H1 (cell line): Measurements from ENCODE around the gene PDCD5. TPM values are rescaled to one million over a fixed set of nuclear protein-coding genes. Genes with fewer than 3 reads are reported as not detected.

Experiments
- ASH2L ChIP-seq: fragments of 200-600, 300-600 bp; sonication (generic); IDR thresholded peaks from one replicate; pipeline ENCODE4 v1.7.1; 2017; ENCODE audit warnings: low read length
- ATF2 ChIP-seq: IDR thresholded peaks from 2 replicates; pipeline ENCODE4 v1.6.1; 2012; ENCODE audit warnings: low read length, inconsistent platforms
- BCL11A ChIP-seq, 2 experiments: IDR thresholded peaks; one replicate each; pipeline ENCODE4 v1.6.1; 2011; ENCODE audit warnings: low read depth in 2 of 2, low read length in 2 of 2, mild to moderate bottlenecking in 2 of 2
- CHD7 ChIP-seq: fragments of 300-600 bp; sonication (generic); IDR thresholded peaks from 2 replicates; pipeline ENCODE4 v1.7.1; 2012; ENCODE audit warnings: low read length, moderate library complexity, mild to moderate bottlenecking, inconsistent platforms; ENCODE audit not compliant: insufficient replicate concordance
- HDAC6 ChIP-seq: IDR thresholded peaks from one replicate; pipeline ENCODE4 v1.7.1; 2012; ENCODE audit warnings: low read depth, mild to moderate bottlenecking, inconsistent platforms, low read length, moderate library complexity
- JUND ChIP-seq: IDR thresholded peaks from 2 replicates; pipeline ENCODE4 v1.6.1; 2011; ENCODE audit warnings: mild to moderate bottlenecking, improper control_type of control experiment, low read length
- NANOG ChIP-seq: IDR thresholded peaks from 2 replicates; pipeline ENCODE4 v1.6.1; 2011; ENCODE audit warnings: low read length, low read depth, mild to moderate bottlenecking, inconsistent platforms; ENCODE audit not compliant: insufficient read depth, poor library complexity, severe bottlenecking
- POLR2A ChIP-seq, 2 experiments: IDR thresholded peaks; 1 replicate in 1 of 2; 2 replicates in 1 of 2; pipeline ENCODE4 v1.6.1; 2011; ENCODE audit warnings: low read depth in 2 of 2, low read length in 2 of 2, mild to moderate bottlenecking in 2 of 2; ENCODE audit errors: control extremely low read depth in 1 of 2
- RFX5 ChIP-seq: IDR thresholded peaks from 2 replicates; pipeline ENCODE4 v1.6.1; 2011; ENCODE audit warnings: low read depth, low read length, improper control_type of control experiment, borderline replicate concordance
- SIN3A ChIP-seq, 2 experiments: IDR thresholded peaks in 1 of 2; conservative IDR thresholded peaks in 1 of 2; 2 replicates each; pipeline ENCODE4 v1.6.1; 2011 to 2012; ENCODE audit warnings: low read length in 2 of 2, improper control_type of control experiment in 1 of 2, low read depth in 1 of 2, mild to moderate bottlenecking in 1 of 2
- SIX5 ChIP-seq: IDR thresholded peaks from 2 replicates; pipeline ENCODE4 v1.6.1; 2011; ENCODE audit warnings: mild to moderate bottlenecking, low read depth, low read length
- polyA plus RNA-seq, 7 experiments: library from polyadenylated mRNA; depleted of rRNA in 3 of 7; stranded (reverse) in 5 of 7; unstranded in 2 of 7; fragments of >200 nt in 5 of 7; fragments of 200-250 nt in 2 of 7; gene quantifications; 1 replicate in 5 of 7; 2 replicates in 1 of 7; 4 replicates in 1 of 7; pipeline versions ENCODE4 v1.2.1 to v1.2.3, GENCODE V29; 2011 to 2013; ENCODE audit warnings: missing spikeins in 2 of 7, mixed read lengths in 2 of 7
- total RNA-seq: library from RNA; stranded (reverse); fragmentation: NEBNext Ultra II Directional; extraction: Animal tissue kit (Norgen Biotek cat#: 25700); gene quantifications from 2 replicates; pipeline ENCODE4 v1.2.1, GENCODE V29; 2021

The PDCD5 gene
- total and polyA plus RNA-seq, 2 of the 8 experiments (the other 6 are each of a cell fraction or from before 2014, with no cell fraction given), result 43.2 to 98.8 TPM

- TF ChIP-seq CHD7 (no peak), POLR2A (IDR thresholded peaks at IDR 0.05; ENCODE audit: control extremely low read depth in 1 of 2, low read depth in 2 of 2, low read length in 2 of 2) (no peak), NANOG (no peak), SIN3A (conservative IDR thresholded peaks at IDR 0.05 in 1 of 2, IDR thresholded peaks at IDR 0.05 in 1 of 2; ENCODE audit: low read depth in 1 of 2, low read length in 2 of 2) (no peak), ASH2L (no peak), HDAC6 (no peak), SIX5 (no peak), JUND (no peak), BCL11A (IDR thresholded peaks at IDR 0.05; ENCODE audit: low read depth in 2 of 2, low read length in 2 of 2) (no peak), ATF2 (no peak), RFX5 (no peak)
Measured at GRCh38 chr19:32544917-32545316, 36.1 kb upstream of the PDCD5 start (continued).
